ENCODE results near the gene ERH.

Gene ERH

DNA sequence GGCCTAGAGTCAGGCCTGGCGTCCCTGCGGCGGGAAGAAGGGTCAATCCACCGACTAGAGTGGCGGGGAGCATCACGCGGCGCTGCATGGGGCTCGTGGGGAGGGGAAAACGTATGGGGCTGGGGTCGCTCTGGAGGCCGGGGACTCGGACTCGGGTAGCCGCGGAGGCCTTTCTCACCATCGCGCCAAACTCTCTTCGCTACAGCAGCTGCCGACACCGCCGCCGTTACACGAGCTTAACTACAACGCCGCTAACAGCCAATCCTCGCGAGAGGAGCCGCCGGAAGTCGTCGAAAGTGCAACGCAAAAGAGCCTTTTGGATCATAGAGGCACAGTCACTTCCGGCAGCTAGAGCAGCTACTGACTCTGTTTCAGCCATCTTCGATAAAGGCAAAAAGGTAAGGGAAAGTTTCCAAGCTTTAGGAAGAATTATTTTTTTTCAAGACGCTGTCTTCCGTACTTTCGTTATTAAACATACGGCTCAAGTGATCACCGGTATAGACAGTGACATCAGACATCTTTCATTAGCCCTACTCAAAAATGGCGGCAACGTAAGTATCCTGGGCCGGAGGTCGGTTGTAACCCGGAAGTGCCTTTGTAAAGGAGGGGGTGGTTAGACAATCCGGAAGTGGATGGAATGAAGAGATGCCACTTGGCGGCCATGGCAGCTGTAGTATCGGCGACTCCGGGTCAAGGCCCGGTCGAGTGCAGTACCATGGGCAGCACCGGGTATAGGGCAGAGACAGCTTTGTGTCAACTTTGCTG, at the start of gene ERH, which contains the start of gene SLC39A9:
TSS of gene ERH (minus strand) at position 247 of the 765 bp plus-strand sequence. CDS start at position 181, 66 bp downstream.
TSS of gene SLC39A9 (plus strand) at position 640 of the 765 bp plus-strand sequence. CDS start 678 bp downstream, outside the sequence.
- ChIA-PET CTCF (interaction anchor here (0.7 to 1.4 kb wide), 5 partner anchors 9 to 58 kb away, joined by 3 to 4 read pairs (median 3); no protein-coding TSS in a partner anchor), POLR2A (interaction anchor here (0.6 to 1.7 kb wide), 5 partner anchors 13 to 369 kb away, joined by 3 to 9 read pairs (median 6); partner anchors contain the start of genes DCAF5 and SRSF5)
- peak; percentile 93 for DNase-seq (ENCODE audit: extremely low spot score)
- TF ChIP-seq, protein P1, sequence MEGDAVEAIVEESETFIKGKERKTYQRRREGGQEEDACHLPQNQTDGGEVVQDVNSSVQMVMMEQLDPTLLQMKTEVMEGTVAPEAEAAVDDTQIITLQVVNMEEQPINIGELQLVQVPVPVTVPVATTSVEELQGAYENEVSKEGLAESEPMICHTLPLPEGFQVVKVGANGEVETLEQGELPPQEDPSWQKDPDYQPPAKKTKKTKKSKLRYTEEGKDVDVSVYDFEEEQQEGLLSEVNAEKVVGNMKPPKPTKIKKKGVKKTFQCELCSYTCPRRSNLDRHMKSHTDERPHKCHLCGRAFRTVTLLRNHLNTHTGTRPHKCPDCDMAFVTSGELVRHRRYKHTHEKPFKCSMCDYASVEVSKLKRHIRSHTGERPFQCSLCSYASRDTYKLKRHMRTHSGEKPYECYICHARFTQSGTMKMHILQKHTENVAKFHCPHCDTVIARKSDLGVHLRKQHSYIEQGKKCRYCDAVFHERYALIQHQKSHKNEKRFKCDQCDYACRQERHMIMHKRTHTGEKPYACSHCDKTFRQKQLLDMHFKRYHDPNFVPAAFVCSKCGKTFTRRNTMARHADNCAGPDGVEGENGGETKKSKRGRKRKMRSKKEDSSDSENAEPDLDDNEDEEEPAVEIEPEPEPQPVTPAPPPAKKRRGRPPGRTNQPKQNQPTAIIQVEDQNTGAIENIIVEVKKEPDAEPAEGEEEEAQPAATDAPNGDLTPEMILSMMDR (IDR thresholded peaks at IDR 0.05; ENCODE audit: control extremely low read depth, extremely low read depth, low read depth, missing control alignments) = no peak

DNA sequence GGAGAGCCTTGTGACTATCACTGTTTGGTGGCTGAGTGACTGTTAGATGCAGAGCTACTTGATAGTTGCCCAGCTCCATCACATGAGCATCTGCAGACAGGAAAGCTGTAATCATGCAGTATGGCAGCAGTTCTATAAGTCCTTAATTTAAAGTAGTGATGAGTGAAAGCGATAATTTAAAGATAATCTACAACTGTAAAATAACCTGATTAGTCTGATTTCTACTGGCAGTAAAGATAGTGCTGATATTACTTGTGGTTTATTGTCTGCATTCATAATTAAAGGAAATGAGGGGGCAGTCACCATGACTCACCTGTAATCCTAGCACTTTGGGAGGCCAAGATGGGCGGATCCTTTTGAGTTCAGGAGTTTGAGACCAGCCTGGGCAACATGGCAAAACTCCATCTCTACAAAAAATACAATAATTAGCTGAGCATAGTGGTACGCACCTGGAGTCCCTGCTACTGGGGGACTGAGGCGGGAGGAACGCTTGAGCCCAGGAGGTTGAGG, 45.3 kb upstream of the ERH start:
- TF ChIP-seq, protein P1 (IDR thresholded peaks at IDR 0.05; ENCODE audit: control extremely low read depth, extremely low read depth, low read depth, missing control alignments) = no peak
- ChIA-PET CTCF (interaction anchor here (1.2 to 2.3 kb wide), 4 partner anchors 8 to 22 kb away, joined by 5 to 9 read pairs (median 5); no protein-coding TSS in a partner anchor), POLR2A (no interaction called here)
- DNase-seq (ENCODE audit: extremely low spot score) = no peak

DNA sequence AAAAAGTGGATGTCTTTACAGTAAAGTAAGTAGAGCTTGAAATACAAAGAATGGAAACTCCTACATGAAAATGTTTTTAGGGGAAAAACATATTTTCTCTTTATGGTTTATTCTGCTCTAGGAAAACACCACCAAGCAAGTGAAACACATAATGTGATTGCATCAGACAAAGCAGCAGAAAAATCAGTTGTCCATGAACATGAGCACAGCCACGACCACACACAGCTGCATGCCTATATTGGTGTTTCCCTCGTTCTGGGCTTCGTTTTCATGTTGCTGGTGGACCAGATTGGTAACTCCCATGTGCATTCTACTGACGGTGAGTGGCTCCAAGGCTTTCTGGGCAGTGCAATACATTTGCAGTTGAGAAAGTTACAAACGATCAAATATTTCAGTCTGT, 43.8 kb upstream of the ERH start:
- peak; percentile 56 for DNase-seq (ENCODE audit: extremely low spot score)
- TF ChIP-seq, protein P1 (IDR thresholded peaks at IDR 0.05; ENCODE audit: control extremely low read depth, extremely low read depth, low read depth, missing control alignments) = no peak
- ChIA-PET POLR2A (no interaction called here), CTCF (interaction anchor here (0.8 to 2.3 kb wide), 9 partner anchors 8 to 200 kb away, joined by 3 to 9 read pairs (median 5); no protein-coding TSS in a partner anchor)

DNA sequence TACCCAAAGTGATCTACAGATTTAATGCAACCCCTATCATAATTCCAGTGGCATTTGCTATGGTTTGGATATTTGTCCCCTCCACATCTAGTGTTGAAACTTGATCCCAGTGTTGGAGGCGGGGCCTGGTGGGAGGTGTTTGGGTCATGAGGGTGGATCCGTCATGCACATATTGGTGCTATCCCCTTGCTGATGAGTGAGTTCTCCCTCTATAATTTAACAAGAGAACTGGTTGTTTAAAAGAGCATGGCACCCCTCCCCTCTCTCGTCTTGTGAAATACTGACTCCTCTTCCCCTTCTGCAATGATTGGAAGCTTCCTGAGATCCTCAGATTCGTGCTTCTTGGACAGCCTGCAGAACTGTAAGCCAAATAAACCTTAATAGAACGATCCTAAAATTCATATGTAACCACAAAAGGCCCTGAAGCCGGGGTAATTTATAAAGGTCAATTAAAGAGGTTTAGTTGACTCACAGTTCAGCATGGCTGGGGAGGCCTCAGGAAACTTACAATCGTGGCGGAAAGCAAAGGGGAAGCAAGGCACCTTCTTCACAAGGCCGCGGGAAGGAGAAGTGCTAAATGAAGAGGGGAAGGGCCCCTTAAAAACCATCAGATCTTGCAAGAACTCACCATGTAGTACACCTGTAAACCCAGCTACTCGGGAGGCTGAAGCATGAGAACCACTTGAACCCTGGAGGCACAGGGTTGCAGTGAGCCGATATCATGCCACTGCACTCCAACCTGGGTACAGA, 41.6 kb upstream of the ERH start:
- CTCF ChIA-PET = interaction anchor here (1.0 kb wide), 1 partner anchor 20 kb away, joined by 4 read pairs; no protein-coding TSS in a partner anchor
- no peak for DNase-seq (ENCODE audit: extremely low spot score)
- TF ChIP-seq, protein P1 (IDR thresholded peaks at IDR 0.05; ENCODE audit: control extremely low read depth, extremely low read depth, low read depth, missing control alignments) = no peak
- POLR2A ChIA-PET = no interaction called here

DNA sequence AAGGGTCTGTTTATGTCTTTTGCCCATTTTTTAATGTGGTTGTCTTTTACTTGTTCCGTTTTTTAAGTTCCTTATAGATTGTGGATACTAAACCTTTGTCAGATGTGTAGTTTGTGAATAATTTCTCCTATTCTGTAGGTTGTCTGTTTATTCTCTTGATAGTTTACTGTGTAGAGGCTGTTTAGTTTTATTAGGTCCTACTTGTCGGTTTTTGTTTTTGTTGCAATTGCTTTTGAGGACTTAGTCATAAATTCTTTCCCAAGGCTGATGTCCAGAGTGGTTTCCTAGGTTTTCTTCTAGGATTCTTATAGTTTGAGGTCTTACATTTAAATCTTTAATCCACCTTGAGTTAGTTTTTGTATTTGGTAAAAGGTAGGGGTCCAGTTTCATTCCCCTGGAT, 34.3 kb upstream of the ERH start:
- ChIA-PET POLR2A (no interaction called here), CTCF (interaction anchor here (1.2 kb wide), 1 partner anchor 10 kb away, joined by 5 read pairs; no protein-coding TSS in a partner anchor)
- TF ChIP-seq, protein P1 (IDR thresholded peaks at IDR 0.05; ENCODE audit: control extremely low read depth, extremely low read depth, low read depth, missing control alignments) = no peak
- DNase-seq (ENCODE audit: extremely low spot score) = no peak

DNA sequence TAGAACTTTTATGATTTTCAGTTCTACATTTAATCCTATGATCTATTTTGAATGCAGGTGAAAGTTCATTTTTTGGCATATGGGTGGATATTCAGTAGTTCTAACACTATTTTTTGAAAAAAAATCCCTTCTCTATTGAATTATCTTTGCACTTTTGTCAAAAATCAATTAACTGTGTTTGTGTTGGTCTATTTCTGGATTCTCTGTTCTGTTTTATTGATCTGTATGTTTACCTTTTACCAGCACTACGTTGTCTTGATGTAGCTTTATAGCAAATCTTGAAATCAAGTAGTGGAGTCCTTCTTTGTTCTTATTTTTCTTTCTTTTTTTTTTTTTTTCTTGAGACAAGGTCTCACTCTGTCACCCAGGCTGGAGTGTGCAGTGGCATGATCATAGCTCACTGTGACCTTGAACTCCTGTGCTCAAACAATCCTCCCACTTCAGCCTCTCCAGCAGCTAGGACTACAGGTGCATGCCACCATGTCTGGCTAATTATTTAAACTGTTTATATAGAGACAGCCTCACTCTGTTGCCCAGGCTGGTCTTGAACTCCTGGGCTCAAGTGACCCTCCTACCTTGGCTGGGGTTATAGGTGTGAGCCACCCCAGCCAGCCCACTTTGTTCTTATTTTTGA, 32.3 kb upstream of the ERH start:
- DNase-seq (ENCODE audit: extremely low spot score) = no peak
- TF ChIP-seq, protein P1 (IDR thresholded peaks at IDR 0.05; ENCODE audit: control extremely low read depth, extremely low read depth, low read depth, missing control alignments) = no peak
- CTCF ChIA-PET = no interaction called here
- POLR2A ChIA-PET = no interaction called here

Measured in GM10248 (cell line).